ENCODE results near the gene SYNE4.

DNA sequence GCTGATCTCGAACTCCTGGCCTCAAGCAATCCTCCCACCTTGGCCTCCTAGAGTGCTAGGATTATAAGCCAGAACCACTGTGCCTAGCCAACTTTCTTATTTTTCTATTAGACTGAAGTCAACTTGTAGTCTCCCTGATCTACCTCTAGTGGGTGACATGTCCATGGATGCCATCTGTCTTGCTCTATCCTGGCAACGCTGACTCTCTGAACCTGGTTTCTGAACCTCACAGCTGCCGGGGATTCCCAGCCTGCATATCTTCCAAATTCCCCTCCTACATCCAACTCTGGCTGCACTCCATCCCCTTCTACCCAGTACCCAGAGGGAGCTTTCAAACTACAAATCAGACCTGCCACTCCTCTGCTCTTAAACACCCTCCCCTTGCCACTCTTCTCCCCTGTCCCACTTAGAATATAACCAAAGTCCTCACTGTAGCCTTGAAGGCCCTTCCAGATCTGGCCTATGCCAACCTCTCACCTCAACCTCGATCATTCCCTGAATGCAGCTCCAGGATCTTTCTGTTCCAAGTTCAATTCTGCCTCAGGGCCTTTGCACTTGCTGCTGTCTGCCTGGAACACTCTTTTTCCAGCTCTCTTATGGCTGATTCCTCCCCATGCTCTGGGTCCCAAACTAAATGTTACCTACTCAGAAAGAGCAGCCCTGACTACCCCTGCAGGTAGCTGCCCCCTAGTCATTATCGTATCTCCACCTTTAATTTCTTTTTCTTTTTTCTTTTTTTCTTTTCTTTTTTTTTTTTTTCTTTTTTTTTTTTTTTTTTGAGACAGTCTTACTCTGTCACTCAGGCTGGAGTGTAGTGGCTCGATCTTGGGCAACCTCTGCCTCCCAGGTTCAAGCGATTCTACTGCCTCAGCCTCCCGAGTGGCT lies 21.9 kb upstream of the SYNE4 start:
- TF ChIP-seq, protein P1, sequence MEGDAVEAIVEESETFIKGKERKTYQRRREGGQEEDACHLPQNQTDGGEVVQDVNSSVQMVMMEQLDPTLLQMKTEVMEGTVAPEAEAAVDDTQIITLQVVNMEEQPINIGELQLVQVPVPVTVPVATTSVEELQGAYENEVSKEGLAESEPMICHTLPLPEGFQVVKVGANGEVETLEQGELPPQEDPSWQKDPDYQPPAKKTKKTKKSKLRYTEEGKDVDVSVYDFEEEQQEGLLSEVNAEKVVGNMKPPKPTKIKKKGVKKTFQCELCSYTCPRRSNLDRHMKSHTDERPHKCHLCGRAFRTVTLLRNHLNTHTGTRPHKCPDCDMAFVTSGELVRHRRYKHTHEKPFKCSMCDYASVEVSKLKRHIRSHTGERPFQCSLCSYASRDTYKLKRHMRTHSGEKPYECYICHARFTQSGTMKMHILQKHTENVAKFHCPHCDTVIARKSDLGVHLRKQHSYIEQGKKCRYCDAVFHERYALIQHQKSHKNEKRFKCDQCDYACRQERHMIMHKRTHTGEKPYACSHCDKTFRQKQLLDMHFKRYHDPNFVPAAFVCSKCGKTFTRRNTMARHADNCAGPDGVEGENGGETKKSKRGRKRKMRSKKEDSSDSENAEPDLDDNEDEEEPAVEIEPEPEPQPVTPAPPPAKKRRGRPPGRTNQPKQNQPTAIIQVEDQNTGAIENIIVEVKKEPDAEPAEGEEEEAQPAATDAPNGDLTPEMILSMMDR (IDR thresholded peaks at IDR 0.05; ENCODE audit: low read depth, low read length), result no peak
- no peak for TF ChIP-seq POLR2A (IDR thresholded peaks at IDR 0.05; ENCODE audit: extremely low read depth, insufficient read length)

Measured in NB4 (cell line).